ENCODE results near the gene ZNF787. TPM values are rescaled to one million over a fixed set of nuclear protein-coding genes. Genes with fewer than 3 reads are reported as not detected.
A peak's percentile ranks its signal among the peaks of the same experiment; 100 is the strongest.

The ZNF787 gene
- total RNA-seq, 1 experiment from 2014 or later: 54.6 TPM

DNA sequence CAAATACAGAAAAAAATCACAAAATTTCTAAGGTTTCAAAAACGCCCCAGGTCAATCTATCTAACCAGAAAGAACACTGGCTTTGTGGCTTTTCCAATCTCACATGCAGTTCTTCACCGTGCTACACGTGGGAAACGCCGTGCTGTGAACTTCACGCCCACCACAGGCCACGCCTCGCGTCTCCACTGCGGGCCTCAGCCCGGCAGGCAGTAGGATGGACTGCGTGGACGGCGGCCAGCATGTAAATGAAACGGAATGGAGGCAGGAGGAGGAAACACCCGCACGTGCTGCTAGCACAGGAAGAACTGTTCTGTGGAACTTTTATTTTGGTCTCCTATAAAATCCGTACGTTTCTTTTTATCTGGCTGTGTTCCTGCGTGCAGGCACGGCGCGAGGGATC, 23.8 kb downstream of the ZNF787 start:
- no peak overlapping the region for H2AK5ac ChIP-seq (ENCODE audit: insufficient read length, low read length)
- H3K9me3 Mint-ChIP-seq: peaks cover 8 to 12% of the 10 kb centered on the region in 2 experiments; a peak in 3 of 5 replicates

More for the DNA sequence above, 23.8 kb downstream of the ZNF787 start:
- H3K9ac ChIP-seq (ENCODE audit: extremely low read depth, insufficient read length, low read length): no peak overlapping the region
- no peak overlapping the region for H2BK12ac ChIP-seq (ENCODE audit: insufficient read length, low read depth, low read length)
- H4K8ac ChIP-seq (replicated peaks; ENCODE audit: insufficient read length, low read depth, low read length): no peak overlapping the region
- H3K4me1 Mint-ChIP-seq: peaks cover 8% of the 10 kb centered on the region in 2 experiments; a peak in 3 of 4 replicates
- no peak overlapping the region for H3K23ac ChIP-seq (ENCODE audit: insufficient read length, low read depth, low read length)
- no peak overlapping the region for H2BK15ac ChIP-seq (ENCODE audit: low read depth, low read length)
- no peak overlapping the region for H3K56ac ChIP-seq (ENCODE audit: insufficient read length, low read depth, low read length)
- H3K18ac ChIP-seq (ENCODE audit: insufficient read length, low read depth, low read length): no peak overlapping the region
- no peak overlapping the region for H2BK120ac ChIP-seq (ENCODE audit: low read depth, low read length, poor library complexity, severe bottlenecking)
- H3K4me3 Mint-ChIP-seq: no peak overlapping the region
- H3T11ph ChIP-seq (ENCODE audit: low read length): no peak overlapping the region
- H2BK5ac ChIP-seq (ENCODE audit: insufficient read length, low read length): no peak overlapping the region
- H4K91ac ChIP-seq (ENCODE audit: insufficient read length, low read depth, low read length): no peak overlapping the region
- no peak overlapping the region for H4K5ac ChIP-seq (ENCODE audit: insufficient read length, low read depth, low read length)
- H2BK20ac ChIP-seq (ENCODE audit: low read depth, low read length, poor library complexity, severe bottlenecking): no peak overlapping the region
- H3K4me1 ChIP-seq (ENCODE audit: insufficient read depth, low read length): no peaks in the 10 kb centered on the region
- no peaks in the 10 kb centered on the region for H3K27me3 Mint-ChIP-seq (ENCODE audit: low read depth)
- H3K27me3 ChIP-seq (ENCODE audit: insufficient read depth, low read length): no peaks in the 10 kb centered on the region
- no peaks in the 10 kb centered on the region for H3K9me3 ChIP-seq (ENCODE audit: control insufficient read depth, low read depth, low read length)
- no peaks in the 10 kb centered on the region; the same call in 1 of the 2 replicates for H3K79me2 ChIP-seq (ENCODE audit: insufficient read depth, low read length)
- no peak overlapping the region for H3K4me2 ChIP-seq (ENCODE audit: insufficient read depth, insufficient read length, low read length)
- no peaks in the 10 kb centered on the region for H3K23me2 ChIP-seq (ENCODE audit: insufficient read length, low read depth, low read length, poor library complexity, severe bottlenecking)
- no peak overlapping the region for H3K4ac ChIP-seq (ENCODE audit: low read depth, low read length)
- peak overlapping the region in 1 of 3 experiments; percentile 78; a peak in 1 of 7 replicates for H3K27ac Mint-ChIP-seq
- peaks cover 45 to 63% (median 60%) of the 10 kb centered on the region in 3 experiments for H3K36me3 Mint-ChIP-seq (ENCODE audit: insufficient read depth in 1 of 3, low read depth in 3 of 3)
- peaks cover 6% of the 10 kb centered on the region for H3K79me1 ChIP-seq (ENCODE audit: insufficient read depth, low read depth, low read length, poor library complexity, severe bottlenecking)
- H3K14ac ChIP-seq (ENCODE audit: insufficient read depth, low read length): no peak overlapping the region; the same call in 1 of the 2 replicates
- H3K27ac ChIP-seq (ENCODE audit: insufficient read length, low read depth, low read length): no peak overlapping the region
- TF ChIP-seq CTCF (conservative IDR thresholded peaks at IDR 0.05): no peak
- peaks cover 2% of the 10 kb centered on the region for H4K20me1 ChIP-seq (ENCODE audit: control insufficient read depth, insufficient read depth, insufficient read length)
- no CpG with 5 or more reads among the region's 23 CpGs for WGBS (ENCODE audit: extremely low coverage, insufficient read length, low lambda C conversion rate)
- DNase-seq: no peak
- H2AFZ ChIP-seq (ENCODE audit: low read length): no peak overlapping the region
